Umbilical cord (tissue), 2 donors: ENCODE results near the gene NEK8. TPM values are rescaled to one million over a fixed set of nuclear protein-coding genes. Genes with fewer than 3 reads are reported as not detected.
"Not testable (repeated sequence)": the region's sequence is repeated elsewhere in the genome, so short reads cannot be mapped to it uniquely, and the experiment has no call there.

Experiments
- DNase-seq: peaks from one replicate; pipeline ENCODE4 v3.0.0-alpha.2; 2015; ENCODE audit warnings: low spot score
- total RNA-seq: library from RNA; depleted of rRNA; stranded (reverse); fragments of >200 nt; gene quantifications from one replicate; pipeline ENCODE4 v1.2.3, GENCODE V29; 2014; ENCODE audit warnings: low replicate concordance; ENCODE audit not compliant: insufficient read depth

NEK8 gene
- total RNA-seq, 1 donor from 2014 or later: 0.24 TPM

GRCh38 chr17:28725660-28726225 lies 2.8 kb upstream of the NEK8 start:
- DNase-seq: no peak

GRCh38 chr17:28726226-28726626 lies 2.4 kb upstream of the NEK8 start, which contains the start of gene TLCD1:
Gene TLCD1 (minus strand): TSS chr17:28726233. CDS start chr17:28726097, 136 bp downstream.
- DNase-seq: peak; percentile 80

GRCh38 chr17:28726627-28727491 lies 1.7 kb upstream of the NEK8 start:
- peak; percentile 98 for DNase-seq

GRCh38 chr17:28729950-28730330 lies 1.4 kb downstream of the NEK8 start:
- no peak for DNase-seq

- DNase-seq: no peak
Measured at GRCh38 chr17:28733346-28733745, 4.8 kb downstream of the NEK8 start.

- DNase-seq: no peak
Measured at GRCh38 chr17:28734712-28735241, 6.2 kb downstream of the NEK8 start.

GRCh38 chr17:28735242-28735722 lies 6.7 kb downstream of the NEK8 start:
- no peak for DNase-seq

GRCh38 chr17:28735913-28736769 lies 7.6 kb downstream of the NEK8 start:
- not testable (repeated sequence) for DNase-seq

- DNase-seq: no peak
Measured at GRCh38 chr17:28737316-28737715, 8.7 kb downstream of the NEK8 start.

GRCh38 chr17:28737770-28738679 lies 9.4 kb downstream of the NEK8 start:
- DNase-seq: no peak

GRCh38 chr17:28738680-28739384 lies 10.2 kb downstream of the NEK8 start:
- DNase-seq: no peak

- DNase-seq: no peak
Measured at GRCh38 chr17:28740406-28741357, 12.1 kb downstream of the NEK8 start.

GRCh38 chr17:28741358-28742349 lies 13.1 kb downstream of the NEK8 start:
- DNase-seq: no peak

- peak; percentile 88 for DNase-seq
Measured at GRCh38 chr17:28743243-28744103, 14.9 kb downstream of the NEK8 start, which contains the start of gene TRAF4. Gene TRAF4 (plus strand): TSS chr17:28744011. CDS start chr17:28744113, 102 bp downstream.

GRCh38 chr17:28744104-28744971 lies 15.8 kb downstream of the NEK8 start:
- DNase-seq: no peak
